ENCODE results near the gene IRF2BP2.

IRF2BP2 gene

GRCh38 chr1:234624724-234625117, 14.7 kb upstream of the IRF2BP2 start:
- Histone ChIP-seq H3K27me3 (ENCODE audit: insufficient read depth, insufficient read length) (no peaks in the 10 kb centered on the region), H3K4me3 (ENCODE audit: insufficient read length, low read depth) (no peak overlapping the region), H3K9me3 (ENCODE audit: insufficient read depth, low read length) (no peaks in the 10 kb centered on the region), H3K4me1 (ENCODE audit: insufficient read depth, insufficient read length) (no peaks in the 10 kb centered on the region), H3K9ac (ENCODE audit: insufficient read length, low read depth) (no peak overlapping the region), H3K36me3 (ENCODE audit: insufficient read depth, insufficient read length, low read length) (no peaks in the 10 kb centered on the region)
- TF ChIP-seq ZNF274 (IDR thresholded peaks at IDR 0.05; ENCODE audit: low read depth, low read length) (no peak), YY1 (IDR thresholded peaks at IDR 0.05; ENCODE audit: insufficient read depth, insufficient read length) (no peak), SUZ12 (IDR thresholded peaks at IDR 0.05; ENCODE audit: extremely low read depth, insufficient read depth, insufficient read length) (no peak)
- no peak for DNase-seq (ENCODE audit: low read depth, low spot score)

DNA sequence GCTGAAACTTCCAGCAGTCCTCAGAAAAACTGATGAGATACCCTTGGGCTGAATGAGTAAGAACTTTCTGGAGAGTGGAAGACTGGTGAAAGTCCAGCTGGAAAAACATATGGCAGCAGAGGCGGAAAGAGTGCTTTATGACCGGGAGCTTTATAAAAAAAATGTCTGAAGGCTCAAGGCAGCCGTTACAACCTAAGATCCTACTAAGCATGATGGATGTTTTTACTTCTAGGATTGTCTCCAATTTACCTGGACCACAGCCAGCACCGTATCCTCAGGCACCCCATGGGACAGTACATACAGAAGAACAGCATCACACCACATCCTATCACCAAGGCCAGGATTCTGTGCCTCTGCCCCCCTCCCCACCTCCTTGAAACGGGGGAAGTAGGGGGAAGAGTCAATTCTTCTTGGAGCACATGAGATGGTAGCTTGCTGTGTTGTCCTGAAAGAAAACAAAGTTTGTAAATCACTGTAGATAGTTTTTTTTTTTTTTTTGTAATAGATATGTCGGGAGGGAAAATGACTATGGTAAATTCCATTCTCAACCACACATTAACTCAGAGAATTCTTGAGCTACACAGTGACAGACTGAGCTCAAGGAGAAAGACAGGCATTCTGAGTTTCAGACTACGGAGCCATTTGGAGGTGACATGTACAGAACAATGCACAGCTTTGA, 11.8 kb upstream of the IRF2BP2 start:
- Histone ChIP-seq H3K9ac (ENCODE audit: insufficient read length, low read depth) (no peak overlapping the region), H3K9me3 (ENCODE audit: insufficient read depth, low read length) (no peaks in the 10 kb centered on the region), H3K27me3 (ENCODE audit: insufficient read depth, insufficient read length) (no peaks in the 10 kb centered on the region), H3K4me3 (ENCODE audit: insufficient read length, low read depth) (no peak overlapping the region), H3K4me1 (ENCODE audit: insufficient read depth, insufficient read length) (peaks cover 4% of the 10 kb centered on the region), H3K36me3 (ENCODE audit: insufficient read depth, insufficient read length, low read length) (no peaks in the 10 kb centered on the region)
- no peak for TF ChIP-seq YY1 (IDR thresholded peaks at IDR 0.05; ENCODE audit: insufficient read depth, insufficient read length)
- no peak for TF ChIP-seq ZNF274 (IDR thresholded peaks at IDR 0.05; ENCODE audit: low read depth, low read length)
- no peak for TF ChIP-seq SUZ12 (IDR thresholded peaks at IDR 0.05; ENCODE audit: extremely low read depth, insufficient read depth, insufficient read length)
- DNase-seq (ENCODE audit: low read depth, low spot score): no peak

GRCh38 chr1:234621127-234621468, 11.1 kb upstream of the IRF2BP2 start:
- Histone ChIP-seq H3K9ac (ENCODE audit: insufficient read length, low read depth) (no peak overlapping the region), H3K4me3 (ENCODE audit: insufficient read length, low read depth) (no peak overlapping the region), H3K9me3 (ENCODE audit: insufficient read depth, low read length) (no peaks in the 10 kb centered on the region), H3K36me3 (ENCODE audit: insufficient read depth, insufficient read length, low read length) (no peaks in the 10 kb centered on the region), H3K4me1 (ENCODE audit: insufficient read depth, insufficient read length) (peaks cover 4% of the 10 kb centered on the region), H3K27me3 (ENCODE audit: insufficient read depth, insufficient read length) (no peaks in the 10 kb centered on the region)
- no peak for TF ChIP-seq YY1 (IDR thresholded peaks at IDR 0.05; ENCODE audit: insufficient read depth, insufficient read length)
- TF ChIP-seq SUZ12 (IDR thresholded peaks at IDR 0.05; ENCODE audit: extremely low read depth, insufficient read depth, insufficient read length): no peak
- DNase-seq (ENCODE audit: low read depth, low spot score): no peak

DNA sequence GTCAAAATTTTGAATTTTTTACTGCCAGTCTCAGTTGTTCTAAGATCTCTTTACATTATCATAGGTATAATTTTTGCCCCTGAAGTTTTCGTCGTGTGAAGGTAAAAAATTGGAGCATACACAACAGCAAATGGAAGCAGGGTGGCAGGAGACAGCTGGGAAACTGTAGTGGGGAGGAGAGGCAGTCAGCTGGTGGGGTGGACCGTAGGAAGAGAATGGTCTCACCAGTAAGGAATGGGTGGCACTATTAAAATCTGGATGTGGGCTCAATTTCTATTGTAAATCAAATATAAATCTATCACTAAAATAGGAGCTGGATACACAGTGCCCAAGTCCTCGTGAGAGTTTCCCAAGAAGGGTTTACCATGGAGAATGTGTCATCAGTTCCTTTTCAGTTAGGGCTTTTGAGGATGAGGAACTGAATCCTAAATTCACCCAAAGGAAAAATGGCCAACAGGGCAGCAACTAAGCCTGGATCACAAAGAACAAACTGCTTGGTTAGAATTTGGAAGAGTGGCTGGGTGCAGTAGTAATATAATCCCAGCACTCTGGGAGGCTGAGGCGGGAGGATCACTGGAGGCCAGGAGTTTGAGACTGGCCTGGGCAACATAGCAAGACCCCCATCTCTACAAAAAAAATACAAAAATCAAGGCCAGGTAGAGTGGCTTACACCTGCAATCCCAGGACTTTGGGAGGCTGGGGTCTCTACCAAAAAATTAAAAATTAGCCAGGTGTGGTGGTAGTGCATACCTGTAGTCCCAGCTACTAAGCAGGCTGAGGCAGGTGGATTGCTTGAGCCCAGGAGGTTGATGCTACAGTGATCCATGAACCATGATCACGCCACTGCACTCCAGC, 10.5 kb upstream of the IRF2BP2 start:
- Histone ChIP-seq H3K36me3 (ENCODE audit: insufficient read depth, insufficient read length, low read length) (no peaks in the 10 kb centered on the region), H3K9ac (ENCODE audit: insufficient read length, low read depth) (no peak overlapping the region), H3K4me3 (ENCODE audit: insufficient read length, low read depth) (no peak overlapping the region), H3K9me3 (ENCODE audit: insufficient read depth, low read length) (no peaks in the 10 kb centered on the region), H3K4me1 (ENCODE audit: insufficient read depth, insufficient read length) (peaks cover 4% of the 10 kb centered on the region), H3K27me3 (ENCODE audit: insufficient read depth, insufficient read length) (no peaks in the 10 kb centered on the region)
- no peak for DNase-seq (ENCODE audit: low read depth, low spot score)
- TF ChIP-seq ZNF274 (IDR thresholded peaks at IDR 0.05; ENCODE audit: low read depth, low read length) (no peak), YY1 (IDR thresholded peaks at IDR 0.05; ENCODE audit: insufficient read depth, insufficient read length) (no peak), SUZ12 (IDR thresholded peaks at IDR 0.05; ENCODE audit: extremely low read depth, insufficient read depth, insufficient read length) (no peak)

DNA sequence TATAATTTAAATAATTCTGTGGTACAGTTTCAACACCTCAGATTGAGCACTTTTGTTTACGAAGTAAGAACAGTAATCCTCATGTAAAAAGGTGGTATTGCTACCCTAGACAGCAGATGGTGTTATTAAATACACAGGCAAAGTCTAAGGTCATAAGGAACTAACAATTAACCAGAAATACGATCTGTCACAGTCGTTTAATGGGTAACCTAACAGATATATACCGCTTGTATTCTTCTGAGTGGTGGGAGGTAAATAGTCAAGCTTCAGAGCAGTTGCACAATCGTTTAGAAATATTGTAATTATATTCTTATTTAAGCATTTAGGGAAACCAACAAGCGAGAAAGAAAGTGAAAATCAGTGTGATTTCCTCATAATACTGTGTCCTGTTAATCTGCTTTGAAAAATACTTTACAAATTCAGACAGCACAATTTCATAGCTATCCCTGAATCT, 9.8 kb upstream of the IRF2BP2 start:
- no peak for DNase-seq (ENCODE audit: low read depth, low spot score)
- Histone ChIP-seq H3K4me3 (ENCODE audit: insufficient read length, low read depth) (no peak overlapping the region), H3K9me3 (ENCODE audit: insufficient read depth, low read length) (no peaks in the 10 kb centered on the region), H3K4me1 (ENCODE audit: insufficient read depth, insufficient read length) (peaks cover 4% of the 10 kb centered on the region), H3K36me3 (ENCODE audit: insufficient read depth, insufficient read length, low read length) (no peaks in the 10 kb centered on the region), H3K9ac (ENCODE audit: insufficient read length, low read depth) (no peak overlapping the region), H3K27me3 (ENCODE audit: insufficient read depth, insufficient read length) (no peaks in the 10 kb centered on the region)
- TF ChIP-seq ZNF274 (IDR thresholded peaks at IDR 0.05; ENCODE audit: low read depth, low read length) (no peak), SUZ12 (IDR thresholded peaks at IDR 0.05; ENCODE audit: extremely low read depth, insufficient read depth, insufficient read length) (no peak), YY1 (IDR thresholded peaks at IDR 0.05; ENCODE audit: insufficient read depth, insufficient read length) (no peak)

DNA sequence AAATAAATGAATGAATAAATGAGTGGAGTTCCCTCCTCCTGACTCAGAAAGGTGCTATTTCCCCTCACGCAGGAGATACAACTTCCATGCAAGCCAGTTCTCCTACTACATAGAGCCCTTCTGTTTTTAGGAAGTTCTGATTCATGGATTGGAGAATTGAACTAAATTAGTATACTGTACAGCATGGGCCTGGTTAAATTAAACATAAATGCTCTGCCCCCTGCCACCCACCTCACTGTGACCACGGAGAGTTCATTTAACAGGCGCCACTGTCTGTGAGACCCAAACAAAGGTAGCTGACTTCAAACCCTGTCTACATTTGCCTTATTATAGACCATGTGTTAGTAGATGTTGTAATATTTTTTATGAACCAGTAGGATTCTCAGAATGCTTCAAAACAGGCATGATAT, 9.1 kb upstream of the IRF2BP2 start:
- no peaks in the 10 kb centered on the region for H3K9me3 ChIP-seq (ENCODE audit: insufficient read depth, low read length)
- DNase-seq (ENCODE audit: low read depth, low spot score): no peak
- TF ChIP-seq SUZ12 (IDR thresholded peaks at IDR 0.05; ENCODE audit: extremely low read depth, insufficient read depth, insufficient read length) (no peak), YY1 (IDR thresholded peaks at IDR 0.05; ENCODE audit: insufficient read depth, insufficient read length) (no peak), ZNF274 (IDR thresholded peaks at IDR 0.05; ENCODE audit: low read depth, low read length) (no peak)
- H3K4me1 ChIP-seq (ENCODE audit: insufficient read depth, insufficient read length): peaks cover 4% of the 10 kb centered on the region
- no peak overlapping the region for H3K4me3 ChIP-seq (ENCODE audit: insufficient read length, low read depth)
- no peaks in the 10 kb centered on the region for H3K27me3 ChIP-seq (ENCODE audit: insufficient read depth, insufficient read length)
- H3K9ac ChIP-seq (ENCODE audit: insufficient read length, low read depth): peak overlapping the region; percentile 45
- no peaks in the 10 kb centered on the region for H3K36me3 ChIP-seq (ENCODE audit: insufficient read depth, insufficient read length, low read length)

GRCh38 chr1:234618737-234619049, 8.7 kb upstream of the IRF2BP2 start:
- H3K36me3 ChIP-seq (ENCODE audit: insufficient read depth, insufficient read length, low read length): no peaks in the 10 kb centered on the region
- no peak for DNase-seq (ENCODE audit: low read depth, low spot score)
- H3K4me3 ChIP-seq (ENCODE audit: insufficient read length, low read depth): no peak overlapping the region
- H3K27me3 ChIP-seq (ENCODE audit: insufficient read depth, insufficient read length): no peaks in the 10 kb centered on the region
- no peaks in the 10 kb centered on the region for H3K9me3 ChIP-seq (ENCODE audit: insufficient read depth, low read length)
- TF ChIP-seq YY1 (IDR thresholded peaks at IDR 0.05; ENCODE audit: insufficient read depth, insufficient read length): no peak
- TF ChIP-seq ZNF274 (IDR thresholded peaks at IDR 0.05; ENCODE audit: low read depth, low read length): no peak
- no peak for TF ChIP-seq SUZ12 (IDR thresholded peaks at IDR 0.05; ENCODE audit: extremely low read depth, insufficient read depth, insufficient read length)
- H3K4me1 ChIP-seq (ENCODE audit: insufficient read depth, insufficient read length): peaks cover 4% of the 10 kb centered on the region
- peak overlapping the region; percentile 45 for H3K9ac ChIP-seq (ENCODE audit: insufficient read length, low read depth)

Measured in NT2/D1 (cell line).